Central memory CD4-positive, alpha-beta T cell (primary cell): ENCODE measurements around the gene WT1.

Experiments used
- DNase-seq: peaks from one replicate; pipeline ENCODE4 v3.0.0; 2022

The WT1 gene

DNA sequence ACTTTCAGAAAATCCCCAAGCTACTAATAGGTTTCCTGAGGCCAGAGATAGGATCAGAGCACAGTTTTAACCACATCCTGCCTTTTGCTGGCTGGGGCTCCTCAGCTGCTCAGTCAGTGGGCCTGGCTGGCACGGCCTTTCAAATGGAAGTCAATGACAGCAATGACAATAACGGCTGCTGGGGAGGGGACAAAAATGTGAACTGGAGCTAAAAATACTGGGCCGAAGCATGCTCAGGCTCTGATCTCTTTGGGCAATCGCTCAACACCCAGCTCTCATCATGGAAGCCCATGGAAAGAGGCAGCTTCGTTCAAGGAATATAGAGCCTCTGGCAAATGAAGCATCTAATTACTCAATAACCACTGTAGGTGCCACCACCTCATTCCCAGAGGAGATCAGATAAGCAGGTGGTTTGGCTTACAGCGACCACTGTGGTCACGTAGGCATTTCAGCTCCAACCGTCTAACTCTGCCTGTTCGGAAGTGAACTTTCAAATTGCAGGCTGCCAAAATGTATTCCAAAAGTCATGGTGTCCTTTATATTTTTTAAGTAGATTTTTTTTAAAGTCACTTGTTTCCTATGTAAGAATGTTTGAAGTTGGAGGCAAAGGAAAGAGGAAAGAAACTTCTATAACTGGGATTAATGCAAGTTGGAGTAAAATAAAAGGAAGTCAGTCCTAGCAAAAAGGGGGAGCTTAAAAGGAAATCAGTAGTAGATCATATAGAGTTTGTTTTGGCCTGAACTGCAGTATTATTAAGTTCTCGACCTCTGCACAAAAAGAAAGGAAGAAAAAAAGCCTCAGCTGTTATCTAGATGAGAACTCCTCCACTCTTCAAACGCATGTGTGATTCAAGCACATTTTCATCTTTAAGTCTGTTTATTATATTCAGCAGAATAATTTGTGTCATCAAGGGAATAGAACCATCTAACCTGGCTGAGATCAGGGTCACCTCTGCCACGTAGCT lies 14.1 kb downstream of the WT1 start:
- peak; percentile 52 for DNase-seq

DNA sequence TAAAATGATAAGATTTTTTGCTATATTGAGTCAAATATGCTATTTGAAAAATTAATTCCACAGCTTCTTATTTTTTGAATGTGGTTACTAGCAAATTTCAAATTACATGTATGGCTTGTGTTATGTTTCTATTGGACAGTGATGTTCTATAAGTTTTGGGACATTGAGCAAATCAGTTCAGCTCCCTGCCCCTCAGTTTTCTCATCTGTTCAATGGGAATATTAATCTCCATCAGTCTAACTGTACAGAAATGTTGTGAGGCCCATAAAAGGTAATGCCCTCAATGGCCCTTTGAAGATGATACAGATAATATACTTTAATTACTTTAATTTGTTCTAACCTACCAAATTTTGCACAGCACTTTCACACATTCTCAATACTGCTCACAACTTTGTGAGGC lies 15.2 kb downstream of the WT1 start:
- DNase-seq = no peak

DNA sequence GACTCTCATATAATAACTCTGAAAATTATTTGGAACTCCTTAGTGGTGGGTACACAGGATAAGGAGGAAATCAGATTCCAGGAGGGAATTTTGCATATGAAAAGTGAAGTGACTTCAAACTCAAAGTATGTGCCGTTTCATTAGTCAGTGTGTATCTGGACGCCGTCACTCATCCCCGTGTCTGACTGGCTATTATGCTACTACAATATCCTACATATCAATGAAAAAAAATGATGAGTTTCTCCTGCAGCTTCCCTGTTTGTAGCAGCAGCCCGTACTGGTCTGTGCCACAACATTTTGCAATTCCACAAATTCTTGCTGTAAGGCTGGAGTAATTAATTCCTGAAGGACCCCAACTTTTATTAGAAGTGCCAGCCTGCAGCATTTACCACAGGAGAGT lies 16.5 kb downstream of the WT1 start:
- DNase-seq = no peak

DNA sequence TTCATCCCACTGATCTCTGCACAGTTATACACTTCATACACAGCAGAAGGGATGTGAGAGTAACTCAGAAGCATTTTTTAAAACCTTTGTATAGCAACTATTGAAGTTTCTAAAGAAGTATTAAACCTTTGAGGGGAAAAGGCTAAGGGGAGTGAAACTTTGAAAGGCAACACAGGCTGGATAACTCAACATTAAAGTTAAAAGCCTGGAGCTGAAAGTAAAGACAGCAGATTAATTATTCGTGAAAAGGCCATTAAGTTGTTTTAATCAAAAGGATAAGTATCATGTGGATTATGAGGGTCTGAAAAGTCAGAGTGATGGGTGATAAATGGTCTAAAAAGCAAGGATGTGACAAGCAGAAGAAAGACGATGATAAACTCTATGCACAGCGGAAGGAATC lies 17.5 kb downstream of the WT1 start:
- DNase-seq = no peak

DNA sequence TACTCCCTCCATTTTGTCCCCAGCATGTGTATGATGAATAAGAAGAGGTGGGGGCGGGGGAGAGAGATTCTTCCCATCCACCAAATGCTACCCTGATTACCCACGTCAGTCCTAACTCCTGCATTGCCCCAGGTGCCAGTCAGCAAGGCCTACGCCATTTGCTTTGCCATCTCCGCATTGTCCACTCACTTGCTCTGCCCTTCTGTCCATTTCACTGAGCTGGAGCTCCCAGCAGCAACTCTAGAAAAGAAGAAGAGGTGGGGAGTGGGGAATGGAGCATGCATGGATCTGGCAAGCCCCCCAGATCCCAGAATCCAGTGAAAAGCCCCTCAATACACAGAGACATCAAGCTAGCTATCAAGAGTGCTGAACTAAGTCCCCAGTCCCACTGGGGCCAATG lies 19.0 kb downstream of the WT1 start:
- DNase-seq = no peak

DNA sequence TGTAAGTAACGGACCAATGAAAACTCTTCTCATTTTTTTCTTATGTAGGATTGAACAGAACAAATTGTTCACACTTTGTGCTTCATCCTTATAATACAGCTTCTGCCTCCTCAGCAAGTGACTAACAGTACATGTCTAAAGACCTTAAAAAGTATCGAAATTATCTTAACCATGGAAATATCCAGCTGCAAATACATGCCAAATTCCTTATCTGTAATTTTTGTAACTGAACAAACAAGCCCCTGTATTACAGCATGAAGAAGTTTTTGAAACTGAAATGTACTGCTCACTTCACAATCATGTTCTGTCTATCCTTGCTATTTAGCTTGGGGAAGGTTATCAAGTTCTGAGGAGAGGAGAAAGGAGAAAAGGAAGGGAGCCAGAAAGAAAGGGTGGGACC lies 20.4 kb downstream of the WT1 start:
- DNase-seq = no peak

DNA sequence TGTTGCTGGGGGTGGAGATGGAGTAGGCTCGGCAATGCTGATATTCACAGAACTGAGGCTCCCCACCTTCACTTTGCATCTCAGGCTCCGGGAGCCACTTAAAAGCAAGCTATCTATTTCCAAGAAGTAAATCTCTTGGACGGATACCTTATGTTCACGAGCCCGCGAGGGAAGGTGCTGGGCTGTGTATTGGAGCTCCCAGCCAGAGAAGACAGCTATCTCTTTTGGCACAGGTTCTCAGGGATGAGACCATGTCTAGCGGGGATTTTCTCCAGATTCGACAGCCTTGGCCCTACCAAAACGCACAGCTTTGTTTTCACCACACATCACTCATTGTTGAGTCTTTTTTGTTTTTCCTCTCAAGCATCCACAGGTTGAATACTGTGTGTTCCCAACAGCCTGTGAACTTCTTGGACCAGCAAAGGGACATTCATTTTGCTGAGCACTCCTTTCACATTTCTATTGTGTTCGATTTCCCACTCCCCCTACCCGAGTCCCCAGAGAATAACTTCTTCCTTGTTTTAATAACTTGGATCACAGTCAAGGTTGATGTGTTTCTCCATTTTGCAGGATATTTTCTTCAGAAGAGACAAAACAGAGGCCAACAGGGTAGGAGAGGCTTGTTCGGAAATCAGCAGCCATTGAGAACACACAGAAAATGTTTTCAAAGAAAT lies 23.3 kb downstream of the WT1 start:
- no peak for DNase-seq

DNA sequence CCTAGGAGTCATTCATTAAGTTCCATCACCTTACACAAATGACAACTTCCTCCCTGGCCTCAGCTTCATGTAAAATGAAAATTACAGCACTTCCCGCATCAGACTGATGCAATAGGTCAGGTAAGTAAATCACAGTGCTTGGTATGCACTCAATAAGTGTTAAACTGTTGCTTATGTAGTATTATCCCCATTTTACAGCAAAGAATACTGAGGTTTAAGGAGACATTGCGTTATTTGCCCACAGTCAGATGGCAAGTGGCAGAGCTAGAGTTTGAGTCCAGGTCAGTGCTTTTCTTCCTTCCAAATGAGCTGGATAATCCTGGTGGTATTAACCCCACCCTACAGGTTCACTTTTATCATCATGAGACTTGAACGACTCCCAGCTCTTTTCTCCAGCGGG lies 29.7 kb downstream of the WT1 start:
- DNase-seq = no peak

DNA sequence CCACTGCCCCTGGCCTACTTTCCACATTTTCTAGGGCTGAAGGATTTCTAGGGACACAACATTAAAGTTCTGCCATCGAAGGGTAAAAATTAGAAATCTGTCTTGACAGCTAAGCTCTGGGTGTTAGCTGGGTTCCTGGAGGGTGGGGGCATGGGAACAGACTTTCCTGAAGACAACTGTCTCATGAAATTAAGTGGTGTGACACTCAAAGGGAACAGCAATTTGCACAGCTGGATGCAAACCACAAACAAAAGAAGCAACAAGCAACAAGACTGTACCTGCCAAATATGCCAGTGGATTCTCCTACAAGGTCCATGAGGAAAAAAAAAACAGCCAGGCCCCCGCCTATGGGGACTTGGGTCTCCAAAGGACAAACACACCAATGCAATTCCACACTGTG lies 32.5 kb downstream of the WT1 start:
- DNase-seq = no peak

DNA sequence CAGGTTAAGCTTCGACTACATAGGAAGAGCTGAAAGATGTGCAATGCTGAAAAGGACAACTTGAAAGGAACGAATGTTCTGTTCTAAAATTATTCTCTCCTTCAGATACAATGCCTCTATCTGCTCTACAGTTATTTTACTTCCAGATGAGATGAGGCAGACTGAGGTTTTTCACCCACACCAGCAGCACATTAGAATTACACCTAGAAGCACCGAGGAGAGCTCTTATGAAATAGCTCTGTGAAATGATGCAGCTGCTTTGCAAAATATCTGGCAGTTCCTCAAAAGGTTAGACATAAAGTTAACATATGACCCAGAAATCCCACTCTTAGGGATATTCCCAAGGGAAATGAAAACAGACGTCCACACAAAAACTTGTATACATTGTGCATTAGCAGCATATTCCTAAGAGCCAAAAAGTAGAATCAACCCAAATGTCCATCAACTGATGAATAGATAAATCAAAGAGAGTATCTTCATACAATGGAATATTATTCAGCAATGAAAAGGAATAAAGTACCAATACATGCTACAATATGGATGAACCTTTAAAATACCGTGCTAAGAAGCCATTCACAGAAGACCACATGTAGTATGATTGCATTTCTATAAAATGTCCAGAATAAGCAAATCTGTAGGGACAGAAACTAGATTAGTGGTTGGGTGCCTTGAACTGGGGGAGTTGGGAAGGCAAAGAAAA lies 34.5 kb downstream of the WT1 start:
- DNase-seq = no peak

DNA sequence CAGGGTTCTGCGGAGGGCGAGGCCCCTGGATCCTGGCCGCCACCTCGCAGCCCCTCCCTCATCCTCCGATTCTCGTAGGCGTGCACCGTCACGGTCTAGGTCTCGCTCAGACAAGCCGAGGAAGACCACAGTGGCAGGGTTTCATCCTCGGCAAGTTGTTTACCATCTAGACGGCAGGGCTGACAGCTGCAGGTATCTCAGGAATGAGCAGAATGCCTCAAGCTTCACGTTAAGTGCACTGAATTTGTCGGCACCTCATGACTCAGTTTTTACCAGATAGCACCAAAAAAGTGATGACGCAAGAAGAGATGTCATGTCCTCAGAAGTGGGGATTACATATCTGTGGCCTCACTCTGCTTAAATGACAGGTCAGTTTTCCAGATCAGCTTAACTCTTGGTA lies 35.1 kb downstream of the WT1 start:
- no peak for DNase-seq

DNA sequence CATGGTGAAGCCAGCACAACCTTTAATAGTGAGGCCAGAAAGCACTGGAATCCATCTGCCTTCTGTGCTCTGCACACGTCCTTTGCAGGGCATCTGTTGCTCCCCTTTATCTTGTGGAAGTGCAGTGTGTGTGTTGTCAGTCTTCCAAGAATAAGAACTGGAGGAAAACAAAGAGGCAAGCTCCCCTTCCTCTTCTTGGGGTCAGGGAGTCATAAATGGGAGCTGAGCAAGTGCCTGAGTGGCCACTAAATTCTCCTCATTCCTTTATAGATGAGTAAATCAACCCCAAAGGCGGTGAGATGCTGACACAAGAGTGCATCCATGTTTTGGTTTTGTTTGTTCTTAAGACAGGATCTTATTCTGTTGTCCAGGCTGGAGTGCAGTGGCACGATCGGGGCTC lies 38.3 kb downstream of the WT1 start:
- DNase-seq = no peak

DNA sequence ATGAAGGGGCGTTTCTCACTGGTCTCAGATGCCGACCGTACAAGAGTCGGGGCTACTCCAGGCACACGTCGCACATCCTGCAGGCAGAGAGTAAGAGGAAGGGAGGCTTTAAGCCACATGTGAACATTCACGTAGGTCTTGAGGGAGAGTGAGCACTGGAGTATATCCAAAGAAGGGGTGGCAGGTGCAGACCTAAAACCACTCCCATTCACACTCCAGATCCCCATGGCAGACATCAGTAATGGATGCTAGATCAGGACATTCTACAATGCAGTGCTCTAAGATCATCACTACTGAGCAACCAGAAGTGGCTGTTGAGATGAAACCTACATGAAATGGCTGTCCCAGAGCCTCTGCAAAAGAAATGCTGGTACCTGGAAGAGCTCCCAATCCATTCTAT lies 39.0 kb downstream of the WT1 start:
- no peak for DNase-seq

DNA sequence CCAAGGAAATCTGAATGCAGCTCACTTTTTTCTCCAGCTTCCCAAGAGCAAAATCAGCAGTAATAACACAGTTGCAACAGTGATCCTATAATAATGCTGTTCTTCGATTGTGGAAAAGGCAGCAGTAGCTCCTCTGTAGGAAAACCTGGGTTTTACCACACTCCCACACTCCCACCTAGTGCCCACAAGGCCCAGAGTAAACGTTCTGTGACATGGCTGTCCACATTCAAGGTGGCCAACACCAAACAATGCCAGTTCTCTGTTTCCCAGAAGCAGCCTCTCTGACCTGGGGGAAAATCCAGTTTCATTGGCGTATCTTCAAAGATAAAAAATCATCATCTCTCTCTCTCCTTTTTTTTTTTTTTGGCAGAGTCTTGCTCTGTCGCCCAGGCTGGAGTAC lies 40.2 kb downstream of the WT1 start:
- no peak for DNase-seq

DNA sequence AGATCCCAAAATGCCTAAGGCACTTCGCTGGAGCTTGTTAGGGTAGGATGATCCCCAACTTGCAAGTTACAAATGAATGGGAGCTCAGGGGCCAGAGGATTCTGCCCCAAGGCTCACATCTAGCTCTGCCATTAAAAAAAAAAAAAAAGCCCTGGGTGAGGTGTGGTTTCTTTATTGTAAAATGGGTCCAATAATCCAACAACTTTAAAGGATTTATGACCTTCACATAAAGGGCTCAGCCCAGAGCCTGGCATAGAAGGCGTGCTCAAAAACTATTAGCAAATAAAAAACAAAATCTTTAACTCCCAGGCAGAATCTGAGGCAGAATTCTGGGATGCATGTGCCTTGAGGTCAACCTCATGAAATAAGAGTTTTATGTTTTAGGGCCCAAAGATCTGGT lies 42.5 kb downstream of the WT1 start:
- no peak for DNase-seq

DNA sequence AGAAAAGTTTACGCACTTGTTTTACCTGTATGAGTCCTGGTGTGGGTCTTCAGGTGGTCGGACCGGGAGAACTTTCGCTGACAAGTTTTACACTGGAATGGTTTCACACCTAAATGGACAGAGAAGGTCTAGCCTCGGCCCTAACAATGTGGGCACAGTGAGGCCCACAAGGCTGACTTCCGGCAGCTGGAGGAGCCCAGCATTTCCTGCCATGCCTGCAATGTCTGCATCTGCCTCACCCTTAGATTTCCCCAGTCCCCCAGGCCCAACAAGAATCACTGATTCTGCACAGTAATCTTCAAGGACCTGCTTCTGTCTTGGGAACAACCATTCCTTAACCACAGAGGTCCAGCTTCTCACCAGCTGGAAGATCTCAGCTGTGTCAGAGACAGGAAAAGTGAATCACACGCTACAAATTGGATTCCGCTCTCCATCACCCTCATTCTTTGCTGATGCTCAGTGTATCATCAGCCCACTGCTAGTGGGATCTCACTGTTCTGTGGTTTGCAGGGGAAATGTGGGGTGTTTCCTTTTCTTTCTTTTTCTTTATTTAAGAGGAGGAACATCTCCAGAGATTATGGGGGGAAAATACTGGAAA lies 43.3 kb downstream of the WT1 start:
- DNase-seq = no peak

DNA sequence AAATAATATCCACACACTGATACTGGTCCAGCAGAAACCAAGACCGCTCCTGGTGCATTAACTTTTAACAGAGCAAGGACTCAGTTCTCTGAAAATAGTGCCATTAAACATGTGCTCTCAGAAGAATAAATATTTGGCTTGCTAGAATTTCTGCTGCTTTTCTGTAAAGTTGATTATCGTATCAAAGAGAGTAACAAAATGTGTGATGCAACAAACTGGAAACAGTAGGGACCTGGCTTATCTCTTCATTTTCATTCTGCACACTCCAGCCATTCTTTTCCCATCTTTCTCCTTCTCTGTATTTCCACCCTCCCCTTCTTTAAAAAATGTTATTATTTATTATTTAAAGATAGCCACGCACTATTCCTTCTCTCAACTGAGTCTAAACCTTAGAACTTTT lies 43.9 kb downstream of the WT1 start:
- no peak for DNase-seq

DNA sequence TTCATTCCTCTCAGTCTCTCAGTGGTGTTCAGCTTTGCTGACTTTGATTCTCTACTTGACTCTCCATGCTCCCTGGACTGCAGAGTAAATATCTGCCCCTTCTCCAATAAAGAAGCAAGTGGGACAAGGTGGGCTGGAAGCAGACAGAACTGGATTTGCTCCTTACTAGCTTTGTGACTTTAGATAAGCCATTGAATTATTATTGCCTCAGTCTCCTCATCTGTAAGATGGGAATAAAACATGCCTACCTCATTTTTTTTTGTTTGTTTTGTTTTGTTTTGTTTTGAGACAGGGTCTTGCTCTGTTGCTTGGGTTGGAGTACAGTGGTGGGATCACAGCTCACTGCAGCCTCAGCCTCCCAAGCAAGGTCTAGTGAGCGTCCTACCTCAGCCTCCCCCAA lies 44.6 kb downstream of the WT1 start:
- no peak for DNase-seq

DNA sequence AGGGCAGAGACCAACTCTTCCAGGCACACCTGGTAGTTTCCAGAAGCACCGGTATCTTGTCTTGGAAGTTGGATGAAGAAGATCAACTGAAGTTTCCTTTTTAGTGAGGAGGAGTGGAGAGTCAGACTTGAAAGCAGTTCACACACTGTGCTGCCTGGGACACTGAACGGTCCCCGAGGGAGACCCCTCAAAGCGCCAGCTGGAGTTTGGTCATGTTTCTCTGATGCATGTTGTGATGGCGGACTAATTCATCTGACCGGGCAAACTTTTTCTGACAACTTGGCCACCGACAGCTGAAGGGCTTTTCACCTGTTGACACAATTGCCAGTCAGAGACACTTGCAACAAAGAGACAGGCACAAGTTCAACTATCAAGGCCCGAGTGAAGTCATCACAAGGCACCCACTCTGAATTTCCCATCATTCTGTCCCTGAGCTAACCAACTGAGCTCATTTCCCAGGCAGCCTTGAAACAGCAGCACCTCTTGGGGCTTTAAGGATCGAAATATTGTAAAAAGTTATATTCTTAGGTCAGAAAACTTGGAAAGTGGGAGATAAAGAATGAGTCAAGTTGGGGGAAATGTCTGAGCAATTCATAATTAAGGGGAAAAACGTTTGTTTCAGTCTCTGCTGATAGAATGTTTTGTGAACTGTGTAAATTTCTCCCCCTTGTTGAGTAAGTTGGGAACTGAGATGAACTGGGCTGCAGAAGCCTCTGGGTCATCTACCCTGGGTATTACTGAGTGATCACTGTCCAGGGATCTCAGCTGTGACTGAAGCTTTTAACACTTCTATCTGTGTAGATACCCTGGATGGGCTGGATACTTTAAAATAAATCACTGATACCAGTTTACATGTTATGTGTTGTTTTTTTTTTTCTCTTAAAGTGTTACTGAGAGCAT lies 46.2 kb downstream of the WT1 start:
- no peak for DNase-seq

DNA sequence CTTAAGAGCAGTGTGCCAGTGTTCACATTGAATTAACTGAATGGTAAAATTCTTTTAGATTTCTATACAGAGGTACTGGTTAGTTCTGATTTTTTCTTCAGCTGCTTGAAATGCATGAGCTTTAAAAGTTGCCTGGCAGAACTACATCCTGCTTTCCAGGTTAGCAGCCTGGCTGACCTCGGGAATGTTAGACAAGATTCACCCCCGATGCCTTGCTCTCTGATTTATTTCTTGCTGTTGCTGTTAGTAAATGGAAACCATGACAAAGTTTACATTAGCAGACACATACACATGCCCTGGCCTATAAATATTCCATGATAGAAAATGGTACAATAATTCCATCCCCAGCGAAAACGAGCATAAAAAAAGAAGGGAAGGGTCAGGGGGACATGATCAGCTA lies 47.0 kb downstream of the WT1 start:
- no peak for DNase-seq

DNA sequence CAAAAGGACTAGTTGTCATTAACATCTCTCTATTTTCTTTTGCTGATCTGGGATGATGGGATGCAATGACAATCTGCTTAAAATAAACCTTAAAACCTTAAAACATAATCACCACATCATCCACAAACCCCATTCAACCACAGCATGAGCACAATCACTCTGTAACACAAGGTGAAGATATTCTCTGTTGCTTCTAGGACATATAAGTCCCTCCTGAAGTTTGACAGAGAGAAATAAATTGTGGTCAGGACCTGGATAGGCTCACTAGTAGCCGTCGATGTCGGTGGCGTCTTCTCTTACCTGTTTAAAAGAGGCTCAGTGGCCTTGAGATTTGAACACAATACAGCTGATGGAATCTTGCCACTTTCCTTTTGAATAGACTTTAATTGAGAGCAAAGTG lies 47.9 kb downstream of the WT1 start:
- DNase-seq = no peak

DNA sequence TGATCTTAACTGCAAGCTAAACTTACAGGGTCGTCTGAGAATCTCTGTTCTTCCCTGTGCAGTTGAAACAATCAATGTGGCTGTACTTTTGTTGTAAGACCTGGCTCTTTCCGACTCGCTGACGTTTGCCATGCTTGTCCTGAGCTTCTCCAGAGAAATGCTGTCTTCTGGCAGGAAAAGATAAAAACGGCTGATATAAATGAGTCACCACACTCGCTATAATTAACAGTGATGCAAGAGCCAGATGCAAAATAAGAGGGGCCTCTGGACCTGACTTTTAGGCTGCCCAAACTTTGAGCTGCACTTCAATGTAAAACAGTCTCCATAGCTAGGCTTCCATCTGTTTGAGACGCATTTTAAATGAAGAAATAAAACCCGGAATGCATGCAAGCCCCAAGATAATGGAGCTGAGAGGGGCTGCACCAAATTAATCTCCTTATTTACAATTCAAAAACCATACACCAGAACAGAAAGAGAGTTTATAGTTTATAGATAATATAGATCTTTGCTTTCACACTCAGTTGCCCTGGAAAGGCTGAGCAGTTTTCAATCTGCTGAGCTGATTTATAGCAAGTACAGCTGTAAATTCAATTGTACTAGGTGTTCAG lies 48.5 kb downstream of the WT1 start:
- no peak for DNase-seq
